Ectodermal cell (in vitro differentiated cells): ENCODE results near the gene GUCY2D. TPM values are rescaled to one million over a fixed set of nuclear protein-coding genes. Genes with fewer than 3 reads are reported as not detected.
"Not testable (repeated sequence)": the region's sequence is repeated elsewhere in the genome, so short reads cannot be mapped to it uniquely, and the experiment has no call there.

Source experiments
- H3K27ac ChIP-seq: 2 replicates; pipeline ENCODE4 v1.7.0; 2013; ENCODE audit warnings: mild to moderate bottlenecking, low read depth, low read length; ENCODE audit not compliant: insufficient read depth, poor library complexity, severe bottlenecking
- H3K27me3 ChIP-seq: 2 replicates; pipeline ENCODE4 v1.7.0; 2013; ENCODE audit warnings: mild to moderate bottlenecking, low read length; ENCODE audit not compliant: insufficient read depth, control insufficient read depth, poor library complexity, severe bottlenecking
- H3K36me3 ChIP-seq: one replicate; pipeline ENCODE4 v1.7.0; 2013; ENCODE audit warnings: low read length; ENCODE audit not compliant: control insufficient read depth, insufficient read depth
- H3K4me1 ChIP-seq: one replicate; pipeline ENCODE4 v1.7.0; 2013; ENCODE audit warnings: low read length; ENCODE audit not compliant: control insufficient read depth, insufficient read depth
- H3K4me3 ChIP-seq: 2 replicates; pipeline ENCODE4 v1.7.0; 2013; ENCODE audit warnings: low read depth, low read length, control low read depth; ENCODE audit not compliant: insufficient read depth
- H3K9me3 ChIP-seq: 2 replicates; pipeline ENCODE4 v1.7.0; 2013; ENCODE audit warnings: mild to moderate bottlenecking, low read length, moderate library complexity; ENCODE audit not compliant: control insufficient read depth
- WGBS, 2 experiments: methylation state at CpG; one replicate each; pipeline ENCODE4 v1.1.7; 2013; ENCODE audit warnings: missing lambda C conversion rate in 2 of 2; 5-methylcytosine and 5-hydroxymethylcytosine counted together
- polyA plus RNA-seq, 4 experiments: library from polyadenylated mRNA; stranded (reverse); fragments of 50-300 nt; gene quantifications; one replicate each; pipeline ENCODE4 v1.2.3, GENCODE V29; 2013

GUCY2D gene
- 0.37 TPM for polyA plus RNA-seq (2013, experiment 1 of 4)
- 0.09 TPM for polyA plus RNA-seq (2013, experiment 2 of 4)
- 0.69 TPM for polyA plus RNA-seq (2013, experiment 3 of 4)
- polyA plus RNA-seq (2013, experiment 4 of 4): 0.20 TPM

DNA sequence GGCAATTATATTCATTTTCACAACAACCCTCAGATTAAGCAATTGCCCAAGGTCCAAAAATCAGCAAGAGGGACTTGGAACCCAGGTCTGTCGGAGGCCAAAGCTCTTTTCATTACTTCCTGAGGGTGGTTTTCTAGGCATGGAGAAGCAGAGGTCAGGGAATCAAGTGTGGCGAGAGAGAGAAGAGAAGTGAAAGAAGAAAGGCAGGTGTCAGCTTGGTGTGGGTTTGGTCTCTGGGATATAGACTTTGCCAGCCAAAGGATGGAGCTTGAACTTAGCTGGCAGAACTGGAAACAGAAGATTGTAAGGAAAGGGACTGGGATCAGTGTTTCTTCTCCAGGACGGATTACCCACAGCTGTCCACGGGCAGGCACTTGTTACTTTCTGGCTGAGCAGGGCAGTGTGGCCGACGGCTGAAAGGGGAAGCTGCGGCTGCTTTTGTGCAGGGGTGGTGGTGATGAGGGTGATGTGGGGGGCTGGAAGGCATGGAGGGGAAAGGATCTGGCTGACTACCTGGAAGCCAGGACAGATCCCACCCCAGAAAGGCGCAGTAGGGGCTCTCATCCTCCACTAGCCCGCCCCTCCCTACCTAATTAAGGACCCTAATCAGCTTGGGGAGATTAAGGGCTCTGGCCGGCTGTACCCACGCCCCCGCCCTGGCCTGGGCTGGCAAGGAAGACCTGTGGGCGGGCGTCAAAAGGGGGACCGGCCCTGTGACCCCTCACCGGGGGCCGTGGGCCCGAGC is at the start of gene GUCY2D:
Gene GUCY2D (plus strand): TSS at position 640 of the 745 bp plus-strand sequence. CDS start 433 bp downstream, outside the sequence.
- Histone ChIP-seq H3K9me3 (no peaks in the 10 kb centered on the region), H3K27me3 (peaks cover 65% of the 10 kb centered on the region), H3K36me3 (no peaks in the 10 kb centered on the region), H3K4me1 (peaks cover 5% of the 10 kb centered on the region), H3K4me3 (peak within 1 kb of the TSS; percentile 28), H3K27ac (no peak within 1 kb of the TSS)
- WGBS, 2 experiments: 28 to 32% methylated on average over 18 of the region's 18 CpGs

DNA sequence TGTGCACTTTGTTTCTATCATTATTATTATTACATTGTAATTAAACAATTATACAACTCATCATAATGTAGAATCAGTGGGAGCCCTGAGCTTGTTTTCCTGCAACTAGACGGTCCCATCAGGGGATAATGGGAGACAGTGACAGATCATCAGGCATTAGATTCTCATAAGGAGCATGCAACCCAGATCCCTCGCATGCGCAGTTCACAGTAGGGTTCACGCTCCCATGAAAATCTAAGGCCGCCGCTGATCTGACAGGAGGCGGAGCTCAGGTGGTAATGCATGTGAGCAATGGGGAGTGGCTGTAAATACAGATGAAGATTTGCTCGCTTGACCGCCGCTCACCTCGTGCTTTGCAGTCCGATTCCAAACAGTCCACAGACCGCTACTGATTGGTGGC is 49.1 kb upstream of the GUCY2D start:
- H3K4me3 ChIP-seq, H3K27ac ChIP-seq, H3K27me3 ChIP-seq, H3K9me3 ChIP-seq, H3K36me3 ChIP-seq, H3K4me1 ChIP-seq: not testable (repeated sequence)
- WGBS, 2 experiments: 93 to 95% methylated on average over 13 of the region's 13 CpGs

DNA sequence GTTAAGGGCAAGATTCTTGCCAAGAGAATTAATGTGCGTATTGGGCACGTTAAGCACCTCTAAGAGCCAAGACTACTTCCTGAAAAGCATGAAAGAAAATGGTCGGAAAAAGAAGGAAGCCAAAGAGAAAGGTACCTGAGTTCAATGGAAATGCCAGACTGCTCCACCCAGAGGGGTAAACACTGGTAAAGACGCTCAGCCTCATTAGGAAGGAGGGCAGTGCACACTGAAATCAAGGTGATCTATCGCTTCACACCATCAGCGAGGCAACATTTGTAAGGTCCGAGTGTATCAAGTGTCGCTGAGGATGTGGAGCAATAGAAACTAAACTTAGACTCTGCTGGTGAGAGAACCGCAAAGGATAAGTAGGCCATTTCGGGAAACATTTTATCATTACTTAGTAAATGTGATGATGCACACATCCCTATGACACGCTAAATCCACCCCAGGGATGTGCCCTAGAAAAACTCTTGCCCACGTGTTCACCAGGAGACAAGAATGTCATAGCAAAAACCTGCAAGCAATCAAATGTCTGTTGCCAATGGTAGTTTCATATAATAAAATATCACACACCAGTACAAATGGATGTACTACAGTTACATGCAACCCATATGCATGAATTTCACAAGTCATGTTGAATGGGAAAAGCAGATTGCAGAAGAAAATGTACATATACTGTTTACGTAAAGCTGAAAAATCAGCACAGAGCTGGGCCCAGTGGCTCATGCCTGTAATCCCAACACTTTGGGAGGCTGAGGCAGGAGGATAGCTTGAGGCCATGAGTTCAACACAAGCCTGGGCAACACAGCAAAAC is 46.8 kb upstream of the GUCY2D start:
- no peaks in the 10 kb centered on the region for H3K4me1 ChIP-seq
- H3K27ac ChIP-seq: no peak overlapping the region
- 87 to 90% methylated on average over 13 of the region's 13 CpGs for WGBS, 2 experiments
- no peaks in the 10 kb centered on the region for H3K9me3 ChIP-seq
- no peaks in the 10 kb centered on the region for H3K27me3 ChIP-seq
- H3K36me3 ChIP-seq: no peaks in the 10 kb centered on the region
- no peak overlapping the region for H3K4me3 ChIP-seq

DNA sequence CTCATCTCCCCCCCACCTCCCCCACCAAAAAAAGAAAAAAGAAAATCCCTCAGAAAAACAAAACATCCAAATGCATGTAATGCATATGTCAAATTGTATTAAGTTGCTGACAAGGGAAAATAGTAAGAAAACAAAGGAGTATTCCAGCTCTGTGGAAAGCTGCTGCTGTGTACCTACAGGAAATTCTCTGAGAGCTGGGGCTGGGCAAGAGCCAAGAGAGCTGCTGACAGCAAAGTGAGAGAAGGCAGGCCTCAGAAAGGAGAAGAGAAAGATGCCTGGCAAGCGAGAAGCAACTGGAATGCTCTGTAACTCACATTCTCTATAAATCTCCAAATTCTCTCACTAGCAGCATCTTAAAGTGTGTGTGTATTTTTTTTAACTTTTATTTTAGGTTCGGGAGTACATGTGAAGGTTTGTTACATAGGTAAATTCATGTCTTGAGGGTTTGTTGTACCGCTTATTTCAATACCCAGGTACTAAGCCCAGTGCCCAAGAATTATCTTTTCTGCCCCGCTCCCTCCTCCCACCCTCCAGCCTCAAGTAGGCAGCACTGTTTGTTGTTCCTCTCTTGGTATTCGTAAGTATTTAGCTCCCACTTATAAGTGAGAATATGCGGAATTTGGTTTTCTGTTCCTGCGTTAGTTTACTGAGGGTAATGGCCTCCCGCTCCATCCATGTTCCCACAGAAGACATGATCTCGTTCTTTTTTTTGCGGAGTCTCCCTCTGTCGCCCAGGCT is 46.0 kb upstream of the GUCY2D start:
- H3K27me3 ChIP-seq: no peaks in the 10 kb centered on the region
- H3K9me3 ChIP-seq: no peaks in the 10 kb centered on the region
- H3K4me1 ChIP-seq: no peaks in the 10 kb centered on the region
- H3K27ac ChIP-seq: no peak overlapping the region
- WGBS, 2 experiments: 87 to 91% methylated on average over 10 to 11 of the region's 11 CpGs
- H3K4me3 ChIP-seq: no peak overlapping the region
- no peaks in the 10 kb centered on the region for H3K36me3 ChIP-seq

DNA sequence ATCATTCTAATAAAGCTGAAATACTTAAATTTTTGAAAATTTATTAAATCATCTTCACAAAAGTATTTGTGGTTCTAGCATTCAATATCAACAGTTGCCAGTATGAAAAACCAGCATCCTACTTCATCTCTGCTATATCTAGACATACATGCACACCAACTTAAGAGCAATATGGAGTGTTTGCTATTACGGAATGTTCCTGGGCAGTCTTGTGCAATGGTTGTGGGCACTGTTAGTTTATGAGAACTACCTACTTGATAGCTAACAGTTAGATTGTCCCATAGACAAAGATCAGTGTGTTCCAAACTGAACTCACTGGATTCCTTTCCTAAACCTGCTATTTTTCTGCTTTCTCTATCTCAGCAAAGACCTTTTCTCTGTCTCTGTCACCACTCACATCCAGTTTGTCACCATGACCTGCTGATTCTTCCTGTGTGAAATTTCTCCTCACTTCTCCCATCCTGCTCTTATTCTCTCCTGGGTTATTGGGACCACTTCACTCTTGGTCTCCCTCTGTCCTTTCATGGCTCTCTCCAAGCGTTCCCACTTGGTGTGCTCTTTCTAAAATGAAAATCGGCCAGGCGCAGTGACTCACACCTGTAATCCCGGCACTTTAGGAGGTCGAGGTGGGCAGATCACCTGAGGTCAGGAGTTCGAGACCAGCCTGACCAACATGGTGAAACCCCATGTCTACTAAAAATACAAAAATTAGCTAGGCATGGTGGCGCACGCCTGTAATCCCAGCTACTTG is 42.7 kb upstream of the GUCY2D start:
- H3K27me3 ChIP-seq: no peaks in the 10 kb centered on the region
- no peaks in the 10 kb centered on the region for H3K4me1 ChIP-seq
- H3K27ac ChIP-seq: no peak overlapping the region
- no peak overlapping the region for H3K4me3 ChIP-seq
- H3K36me3 ChIP-seq: no peaks in the 10 kb centered on the region
- WGBS, 2 experiments: 90 to 92% methylated on average over 9 of the region's 9 CpGs
- H3K9me3 ChIP-seq: no peaks in the 10 kb centered on the region

DNA sequence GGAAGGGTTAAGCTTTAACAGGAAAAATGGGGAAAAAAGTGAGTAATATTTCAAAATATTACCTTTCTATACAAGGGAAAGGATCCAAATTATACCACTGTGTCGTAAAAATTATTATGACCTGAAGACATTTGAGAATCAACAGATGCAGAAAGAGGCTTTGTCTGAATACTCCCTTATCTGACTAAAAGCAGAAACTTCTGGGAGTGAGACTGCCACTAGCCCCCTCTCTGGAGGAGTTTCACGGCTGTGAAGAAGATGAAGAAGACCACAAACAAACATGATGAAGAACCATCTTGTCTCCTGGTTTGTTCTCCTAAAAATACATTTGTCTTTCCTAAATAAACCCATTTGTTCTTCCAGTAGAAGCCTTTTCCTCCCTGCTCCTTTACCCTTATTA is 41.0 kb upstream of the GUCY2D start:
- no peak overlapping the region for H3K4me3 ChIP-seq
- no peaks in the 10 kb centered on the region for H3K36me3 ChIP-seq
- no peaks in the 10 kb centered on the region for H3K9me3 ChIP-seq
- H3K27ac ChIP-seq: no peak overlapping the region
- H3K27me3 ChIP-seq: no peaks in the 10 kb centered on the region
- 82 to 93% methylated on average over 2 of the region's 2 CpGs for whole genome bisulfite sequencing, 2 experiments
- no peaks in the 10 kb centered on the region for H3K4me1 ChIP-seq

DNA sequence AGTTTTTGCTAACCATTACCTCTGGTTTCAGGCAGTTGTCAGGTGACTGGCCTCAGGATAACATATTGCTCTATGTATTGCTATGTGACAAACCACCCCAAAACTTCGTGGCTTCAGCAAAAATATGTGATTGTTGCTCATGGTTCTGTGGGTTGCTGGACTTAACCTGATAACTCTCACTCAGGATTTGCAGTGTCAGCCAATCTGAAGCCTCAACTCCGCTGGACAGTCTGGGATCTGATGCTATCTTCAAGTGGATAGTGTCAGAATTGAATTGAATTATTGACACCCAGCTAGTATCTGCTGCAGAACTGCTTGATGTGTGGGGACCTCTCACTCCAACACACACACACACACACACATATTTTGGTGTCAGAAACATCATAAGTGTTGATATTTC is 34.7 kb upstream of the GUCY2D start:
- H3K27ac ChIP-seq: no peak overlapping the region
- 82 to 92% methylated on average over 2 of the region's 2 CpGs for WGBS, 2 experiments
- no peaks in the 10 kb centered on the region for H3K27me3 ChIP-seq

DNA sequence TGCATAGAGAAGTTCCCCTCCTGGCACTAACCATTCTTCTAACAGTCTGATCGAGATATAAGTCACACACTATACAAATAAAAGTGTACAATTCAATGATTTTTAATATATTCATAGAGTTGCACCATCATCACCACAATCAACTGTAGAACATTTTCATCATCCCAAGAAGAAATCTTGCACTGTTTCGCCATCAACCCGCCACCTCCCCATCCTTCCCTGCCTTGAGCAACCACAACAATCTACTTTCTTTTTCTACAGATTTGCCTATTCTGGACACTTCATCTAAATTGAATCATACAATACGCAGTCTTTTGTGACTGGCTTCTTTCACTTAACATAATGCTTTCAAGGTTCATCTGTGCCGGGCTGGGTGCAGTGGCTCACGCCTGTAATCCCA is 33.0 kb upstream of the GUCY2D start:
- H3K27ac ChIP-seq: no peak overlapping the region
- H3K4me3 ChIP-seq: no peak overlapping the region
- 90 to 92% methylated on average over 6 of the region's 6 CpGs for WGBS, 2 experiments

More for the DNA sequence above, 34.7 kb upstream of the GUCY2D start:
- Histone ChIP-seq H3K9me3 (no peaks in the 10 kb centered on the region), H3K36me3 (no peaks in the 10 kb centered on the region), H3K4me3 (no peak overlapping the region), H3K4me1 (no peaks in the 10 kb centered on the region)

DNA sequence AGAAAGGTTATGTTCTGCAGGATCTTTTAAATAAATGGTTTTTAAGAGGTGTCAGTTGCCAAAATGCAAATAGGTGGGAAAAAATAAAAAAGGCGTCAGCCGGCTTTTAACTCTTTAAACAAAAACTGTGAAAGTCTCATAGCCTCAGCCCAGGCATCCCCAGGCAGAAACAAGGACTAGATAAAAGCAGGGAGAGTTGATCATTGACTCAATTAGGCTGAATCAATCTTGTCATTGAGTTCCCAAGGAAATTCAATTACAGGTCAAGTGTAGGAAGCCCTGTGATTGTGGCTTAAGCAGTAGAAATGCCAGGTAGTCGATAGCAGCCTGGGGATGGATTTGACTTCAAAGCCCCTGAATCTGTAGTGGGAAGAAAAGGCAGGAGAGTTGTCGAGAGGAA is 30.8 kb upstream of the GUCY2D start:
- no peaks in the 10 kb centered on the region for H3K9me3 ChIP-seq
- no peak overlapping the region for H3K27ac ChIP-seq
- no peak overlapping the region for H3K4me3 ChIP-seq
- H3K36me3 ChIP-seq: no peaks in the 10 kb centered on the region
- WGBS, 2 experiments: 88 to 92% methylated on average over 4 of the region's 4 CpGs
- no peaks in the 10 kb centered on the region for H3K27me3 ChIP-seq
- no peaks in the 10 kb centered on the region for H3K4me1 ChIP-seq

More for the DNA sequence above, 33.0 kb upstream of the GUCY2D start:
- H3K9me3 ChIP-seq: no peaks in the 10 kb centered on the region
- no peaks in the 10 kb centered on the region for H3K36me3 ChIP-seq
- H3K4me1 ChIP-seq: no peaks in the 10 kb centered on the region
- H3K27me3 ChIP-seq: no peaks in the 10 kb centered on the region
